GM12878 (cell line): ENCODE measurements around the gene CDK13. TPM values are rescaled to one million over a fixed set of nuclear protein-coding genes. Genes with fewer than 3 reads are reported as not detected.
A peak's percentile ranks its signal among the peaks of the same experiment; 100 is the strongest.

Source experiments
- ATAC-seq: fragments of 200-7000 bp; cut with Tn5 transposase; 3 replicates; pipeline ENCODE4 v1.9.1; 2020; ENCODE audit warnings: mild to moderate bottlenecking, moderate library complexity
- BruUV-seq: library from RNA; stranded (reverse); fragments of 400-500 nt; replicated peaks from 2 replicates; lab custom pipeline; 2021; lab: Mats Ljungman, UMichigan
- CTCF ChIA-PET: fragments of 300-600 bp; sonication (Branson Sonifier 250); formaldehyde crosslinking; extraction: SDS; loops from one replicate; lab custom pipeline; 2021; ENCODE audit warnings: inconsistent platforms; lab: Yijun Ruan, JAX
- POLR2A ChIA-PET: fragments of 350-600 bp; formaldehyde crosslinking; extraction: SDS; loops from one replicate; lab custom pipeline; 2021; ENCODE audit warnings: inconsistent platforms; lab: Charles Lee
- RAD21 ChIA-PET: fragments of 300-600 bp; sonication (Branson Sonifier 250); formaldehyde crosslinking; loops from one replicate; lab custom pipeline; 2023; ENCODE audit warnings: antibody characterized with exemption; ENCODE audit not compliant: unreplicated experiment; lab: Charles Lee
- SMC1A ChIA-PET: fragments of 300-600 bp; sonication (Branson Sonifier 250); formaldehyde crosslinking; loops from one replicate; lab custom pipeline; 2023; ENCODE audit not compliant: unreplicated experiment, uncharacterized antibody; lab: Charles Lee
- DNase-seq: peaks from one replicate; pipeline ENCODE4 v3.0.0-alpha.2; 2011; ENCODE audit warnings: low read depth, low spot score
- FAIRE-seq: peaks from 3 replicates; lab custom pipeline; 2011; peaks lifted over from hg19 to GRCh38; lab: Jason Lieb, UNC
- H2AFZ ChIP-seq: 2 replicates; pipeline ENCODE4 v1.6.0; 2011; ENCODE audit warnings: low read depth, low read length, control low read depth; ENCODE audit not compliant: control insufficient read depth
- H3K27ac ChIP-seq: 2 replicates; pipeline ENCODE4 v1.5.1; 2011; ENCODE audit warnings: control low read depth; ENCODE audit not compliant: control insufficient read depth, insufficient read depth
- H3K27me3 ChIP-seq, 2 experiments: replicated peaks in 1 of 2; 2 replicates each; pipeline versions ENCODE4 v1.6.0 to v1.6.1; 2011; ENCODE audit warnings: low read length in 1 of 2; ENCODE audit not compliant: control insufficient read depth in 2 of 2, insufficient read depth in 2 of 2
- H3K36me3 ChIP-seq, 2 experiments: 2 replicates each; pipeline ENCODE4 v1.5.1; 2011; ENCODE audit warnings: low read length in 1 of 2; ENCODE audit not compliant: control insufficient read depth in 2 of 2, insufficient read depth in 2 of 2
- H3K4me1 ChIP-seq: 2 replicates; pipeline ENCODE4 v1.6.1; 2011; ENCODE audit warnings: mild to moderate bottlenecking, low read length, moderate library complexity, mixed read lengths; ENCODE audit not compliant: control insufficient read depth, insufficient read depth
- H3K4me2 ChIP-seq: 2 replicates; pipeline ENCODE4 v1.6.0; 2011; ENCODE audit warnings: control low read depth; ENCODE audit not compliant: control insufficient read depth, insufficient read depth
- H3K4me3 ChIP-seq: fragments of 200-600 bp; sonication (generic); 2 replicates; pipeline ENCODE4 v1.5.1; 2016
- H3K79me2 ChIP-seq: 2 replicates; pipeline ENCODE4 v1.6.0; 2011; ENCODE audit warnings: low read length; ENCODE audit not compliant: control insufficient read depth, insufficient read depth
- H3K9ac ChIP-seq: 2 replicates; pipeline ENCODE4 v1.8.0; 2011; ENCODE audit warnings: low read length, control low read depth, mixed read lengths; ENCODE audit not compliant: control insufficient read depth, insufficient read depth
- H3K9me3 ChIP-seq: replicated peaks from 3 replicates; pipeline ENCODE4 v1.5.1; 2011; ENCODE audit warnings: mild to moderate bottlenecking, low read length; ENCODE audit not compliant: control insufficient read depth, insufficient read depth
- H4K20me1 ChIP-seq: 2 replicates; pipeline ENCODE4 v1.6.0; 2011; ENCODE audit not compliant: control insufficient read depth, insufficient read depth
- GABPA ChIP-seq: IDR thresholded peaks from 2 replicates; pipeline ENCODE4 v1.6.1; 2014; ENCODE audit warnings: antibody characterized with exemption, low read depth, mild to moderate bottlenecking, inconsistent platforms
- KLF5 ChIP-seq: fragments of 450-650 bp; IDR thresholded peaks from 2 replicates; pipeline ENCODE4 v1.6.1; 2014; ENCODE audit warnings: mild to moderate bottlenecking; ENCODE audit not compliant: partially characterized antibody
- SIN3A ChIP-seq: IDR thresholded peaks from 2 replicates; pipeline ENCODE4 v1.6.1; 2012; ENCODE audit warnings: low read depth, low read length, improper control_type of control experiment
- SRF ChIP-seq, 2 experiments: IDR thresholded peaks; 2 replicates each; pipeline ENCODE4 v1.6.1; 2011; ENCODE audit warnings: low read depth in 2 of 2, low read length in 2 of 2, mild to moderate bottlenecking in 1 of 2, moderate library complexity in 1 of 2
- TARDBP ChIP-seq: IDR thresholded peaks from 2 replicates; pipeline ENCODE4 v1.6.1; 2016; ENCODE audit warnings: borderline replicate concordance
- WGBS: methylation state at CpG from one replicate; pipeline ENCODE4 v1.1.6; 2016; ENCODE audit warnings: low lambda C conversion rate; ENCODE audit not compliant: insufficient replicate concordance, insufficient coverage; ENCODE audit errors: missing lambda C conversion rate; 5-methylcytosine and 5-hydroxymethylcytosine counted together
- in situ Hi-C: fragments of 300-500 bp; cut with MboI; formaldehyde crosslinking; loops from 9 replicates; pipeline ENCODE4 v1.14.3; 2018; ENCODE audit warnings: mixed read lengths
- intact Hi-C: fragments of 100-400 bp; cut with micrococcal nuclease; formaldehyde crosslinking; loops from one replicate; pipeline ENCODE4 v1.14.2; 2022; ENCODE audit not compliant: unreplicated experiment
- polyA plus RNA-seq, 11 experiments: library from polyadenylated mRNA; depleted of rRNA in 4 of 11; unstranded in 6 of 11; stranded (reverse) in 5 of 11; fragments of >200 nt; fragmentation: Nextera tagmentation in 4 of 11; fragmentation: Illumina TruSeq in 1 of 11; extraction: Ambion mirVana in 4 of 11; extraction: Trizol in 1 of 11; gene quantifications; 1 replicate in 1 of 11; 2 replicates in 10 of 11; pipeline versions ENCODE4 v1.2.1 to v1.2.3, GENCODE V29; 2011 to 2016; ENCODE audit warnings: inconsistent platforms in 2 of 11, missing spikeins in 2 of 11, low read depth in 1 of 11
- total RNA-seq, 4 experiments: library from RNA; depleted of rRNA in 3 of 4; stranded (reverse); fragments of >200 nt in 3 of 4; fragmentation: Illumina TruSeq in 1 of 4; extraction: Trizol in 1 of 4; gene quantifications; 2 replicates each; pipeline versions ENCODE4 v1.2.1 to v1.2.3, GENCODE V29; 2013 to 2021

CDK13 gene
- total and polyA plus RNA-seq, 10 of the 15 experiments (the other 5 are each of a cell fraction or from before 2014, with no cell fraction given), result 10.8 to 44.4 (median 28.0) TPM

- peaks cover 7% of the 10 kb centered on the region; the same call in 1 of the 2 replicates for H3K4me1 ChIP-seq
- intact Hi-C loops (no loop called here), in situ Hi-C loops (no loop called here)
- no peak for FAIRE-seq
- H2AFZ ChIP-seq, result no peak overlapping the region
- ChIA-PET POLR2A (no interaction called here), RAD21 (no interaction called here), SMC1A (interaction anchor here (1.0 kb wide), 2 partner anchors 21 to 25 kb away, joined by 3 read pairs; no protein-coding TSS in a partner anchor), CTCF (no interaction called here)
- no peaks in the 10 kb centered on the region for H3K36me3 ChIP-seq
- 69% methylated on average over 8 of the region's 8 CpGs for WGBS
- no peak for DNase-seq
- no peaks in the 10 kb centered on the region for H4K20me1 ChIP-seq
- H3K27me3 ChIP-seq, result no peaks in the 10 kb centered on the region
- H3K4me2 ChIP-seq, result no peak overlapping the region
- no peak overlapping the region for H3K9ac ChIP-seq
- peaks cover 3% of the 10 kb centered on the region; the same call in 2 of the 3 replicates for H3K9me3 ChIP-seq
- no peak for TF ChIP-seq TARDBP
- peaks cover 77% of the 10 kb centered on the region for H3K79me2 ChIP-seq
- BruUV-seq, result no TSS peak
- ATAC-seq, result peak; percentile 38; the same call in 2 of the 3 replicates
- H3K4me3 ChIP-seq, result no peak overlapping the region
- H3K27ac ChIP-seq, result no peak overlapping the region
These were observed 29.5 kb downstream of the CDK13 start for GRCh38 chr7:39979406-39980073.

DNA sequence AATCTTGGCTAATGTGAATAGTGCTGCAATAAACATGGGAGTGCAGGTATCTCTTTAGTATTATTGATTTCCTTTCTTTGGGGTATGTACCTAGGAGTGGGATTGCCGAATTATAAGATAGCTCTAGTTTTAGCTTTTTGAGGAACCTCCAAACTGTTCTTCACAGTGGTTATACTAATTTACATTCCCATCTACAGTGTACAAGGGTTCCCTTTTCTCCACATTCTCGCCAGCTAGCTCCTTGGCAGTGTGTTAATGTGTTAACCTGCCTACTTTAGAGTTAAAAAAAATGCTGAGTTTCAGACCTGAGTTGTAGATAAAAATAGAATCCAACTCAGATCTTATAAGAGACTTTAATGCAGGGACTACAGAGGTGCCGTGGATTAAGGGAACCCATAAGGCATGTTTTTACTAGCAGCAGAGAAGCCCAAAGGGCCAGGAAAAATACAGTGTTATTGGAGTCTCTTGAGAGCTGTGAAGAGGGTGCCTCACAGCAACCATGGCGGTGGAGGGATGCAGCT, 35.4 kb downstream of the CDK13 start:
- H3K36me3 ChIP-seq, result no peaks in the 10 kb centered on the region; a peak in 1 of 4 replicates
- SMC1A ChIA-PET, result interaction anchor here (0.7 to 1.7 kb wide), 4 partner anchors 11 to 28 kb away, joined by 3 read pairs; no protein-coding TSS in a partner anchor
- H3K27me3 ChIP-seq, result no peaks in the 10 kb centered on the region
- CTCF ChIA-PET, result interaction anchor here (1.6 kb wide), 1 partner anchor 28 kb away, joined by 5 read pairs; no protein-coding TSS in a partner anchor
- H3K9ac ChIP-seq, result no peak overlapping the region
- no TSS peak for BruUV-seq
- intact Hi-C loops, result no loop called here
- no peak for DNase-seq
- peak overlapping the region; percentile 11; the same call in 1 of the 2 replicates for H3K4me2 ChIP-seq
- no peaks in the 10 kb centered on the region; the same call in 2 of the 3 replicates for H3K9me3 ChIP-seq
- H3K27ac ChIP-seq, result 0 out of 2 replicates have a peak overlapping the region, but pooled peaks have one; percentile 4
- FAIRE-seq, result no peak
- POLR2A ChIA-PET, result interaction anchor here (0.5 to 2.1 kb wide), 4 partner anchors 26 to 931 kb away, joined by 3 to 4 read pairs (median 3); no protein-coding TSS in a partner anchor
- RAD21 ChIA-PET, result interaction anchor here (1.3 kb wide), 2 partner anchors 29 to 33 kb away, joined by 3 to 4 read pairs; no protein-coding TSS in a partner anchor
- peaks cover 5% of the 10 kb centered on the region; the same call in 1 of the 2 replicates for H3K4me1 ChIP-seq
- in situ Hi-C loops, result no loop called here
- H3K79me2 ChIP-seq, result peaks cover 47% of the 10 kb centered on the region
- WGBS, result 48% methylated on average over 4 of the region's 4 CpGs
- ATAC-seq, result peak; percentile 28
- no peak overlapping the region for H2AFZ ChIP-seq
- TF ChIP-seq GABPA, result no peak
- no peak for TF ChIP-seq SIN3A
- no peak for TF ChIP-seq KLF5
- no peak for TF ChIP-seq SRF (IDR thresholded peaks at IDR 0.05; ENCODE audit: low read depth in 2 of 2, low read length in 2 of 2)
- no peak overlapping the region for H3K4me3 ChIP-seq
- H4K20me1 ChIP-seq, result no peaks in the 10 kb centered on the region
